Lung (tissue), 12 donors: ENCODE results near the gene PAFAH1B1. TPM values are rescaled to one million over a fixed set of nuclear protein-coding genes. Genes with fewer than 3 reads are reported as not detected.

Experiments used
- ATAC-seq: fragments of 200-7000 bp; cut with Tn5 transposase; one replicate; pipeline ENCODE4 v1.9.1; 2020; ENCODE audit warnings: moderate number of reproducible peaks; ENCODE audit not compliant: insufficient read depth, low FRiP score
- DNase-seq, 3 donors: peaks; one replicate each; pipeline ENCODE4 v3.0.0-alpha.2; 2013 to 2017
- H3K27ac ChIP-seq, 2 donors: one replicate each; pipeline ENCODE4 v1.5.1; 2013; ENCODE audit warnings: mild to moderate bottlenecking in 2 of 2, moderate library complexity in 2 of 2, control low read depth in 1 of 2, inconsistent platforms in 1 of 2, low read depth in 1 of 2, low read length in 1 of 2
- H3K27me3 ChIP-seq, 3 donors: one replicate each; pipeline ENCODE4 v1.5.1; 2013; ENCODE audit warnings: low read length in 2 of 3; ENCODE audit not compliant: control insufficient read depth in 3 of 3, insufficient read depth in 3 of 3
- H3K36me3 ChIP-seq, 4 donors: one replicate each; pipeline ENCODE4 v1.5.1; 2013; ENCODE audit warnings: low read length in 4 of 4, mild to moderate bottlenecking in 1 of 4, moderate library complexity in 1 of 4; ENCODE audit not compliant: control insufficient read depth in 4 of 4, insufficient read depth in 4 of 4
- H3K4me1 ChIP-seq, 5 donors: one replicate each; pipeline ENCODE4 v1.5.1; 2013; ENCODE audit warnings: low read length in 5 of 5, mild to moderate bottlenecking in 2 of 5, moderate library complexity in 1 of 5; ENCODE audit not compliant: control insufficient read depth in 5 of 5, insufficient read depth in 5 of 5
- H3K4me3 ChIP-seq: one replicate; pipeline ENCODE4 v1.5.1; 2013; ENCODE audit warnings: mild to moderate bottlenecking, control low read depth, moderate library complexity
- H3K9ac ChIP-seq, 2 donors: one replicate each; pipeline ENCODE4 v1.5.1; 2013; ENCODE audit warnings: low read length in 2 of 2, control low read depth in 1 of 2; ENCODE audit not compliant: insufficient read depth in 1 of 2
- H3K9me3 ChIP-seq, 4 donors: one replicate each; pipeline ENCODE4 v1.5.1; 2013; ENCODE audit warnings: low read length in 3 of 4, mild to moderate bottlenecking in 1 of 4, moderate library complexity in 1 of 4; ENCODE audit not compliant: control insufficient read depth in 4 of 4, insufficient read depth in 3 of 4
- whole genome bisulfite sequencing, 2 donors: extraction: QIAGEN DNeasy Blood & Tissue Kit; methylation state at CpG; one replicate each; pipeline ENCODE4 v1.1.7; 2013; 5-methylcytosine and 5-hydroxymethylcytosine counted together
- polyA plus RNA-seq, 2 donors: library from polyadenylated mRNA; stranded (reverse); fragments of 200-250 nt; gene quantifications; one replicate each; pipeline ENCODE4 v1.2.1, GENCODE V29; 2013
- total RNA-seq, 2 donors: library from RNA; depleted of rRNA in 1 of 2; stranded (reverse); fragments of >200 nt in 1 of 2; gene quantifications; one replicate each; pipeline ENCODE4 v1.2.1, GENCODE V29; 2014 to 2021
- TF ChIP-seq, protein P1 (sequence below): IDR thresholded peaks from 2 replicates; pipeline ENCODE4 v1.5.1; 2012; ENCODE audit warnings: mild to moderate bottlenecking; ENCODE audit errors: control extremely low read depth, extremely low read depth
- donor health status: control.
- donor health status: control.
- donor health status: Bipolar disorder and iron deficiency.
- donor health status: healthy.
- donor health status: DM: yes; HTN: yes; CAD: no.

The PAFAH1B1 gene
- total and polyA plus RNA-seq, 4 donors, result 53.4 to 182 (median 85.5) TPM

DNA sequence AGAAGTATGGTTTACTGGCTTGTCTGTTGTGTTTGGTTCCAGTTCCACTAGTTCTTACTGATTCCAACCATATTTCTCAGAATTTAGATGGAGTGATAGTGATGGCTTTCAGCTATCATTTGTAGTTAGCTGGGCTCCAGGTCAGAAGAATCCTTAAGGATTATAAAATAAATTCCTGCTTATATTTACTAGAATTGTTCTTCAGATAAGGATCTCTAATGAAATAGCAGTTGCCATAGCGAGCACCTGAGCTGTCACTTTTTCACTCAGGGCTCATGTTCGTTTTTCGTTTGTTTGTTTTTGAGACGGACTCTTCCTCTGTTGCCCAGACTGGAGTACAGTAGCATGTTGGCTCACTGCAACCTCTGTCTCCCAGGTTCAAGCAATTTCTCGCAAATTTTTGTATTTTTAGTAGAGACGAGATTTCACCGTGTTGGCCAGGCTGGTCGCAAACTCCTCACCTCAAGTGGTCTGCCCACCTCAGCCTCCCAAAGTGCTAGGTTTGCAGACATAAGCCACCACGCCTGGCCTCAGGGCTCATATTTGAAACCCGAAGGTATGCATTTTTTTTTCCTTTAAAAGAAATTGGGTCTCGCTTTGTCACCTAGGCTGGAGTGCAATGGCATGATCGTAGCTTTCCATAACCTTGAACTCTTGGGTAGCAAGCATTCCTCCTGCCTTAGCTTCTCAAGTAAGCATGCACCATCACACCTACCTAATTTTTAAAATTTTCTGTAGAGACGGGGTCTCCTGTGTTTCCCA is 42.9 kb downstream of the PAFAH1B1 start:
- TF ChIP-seq, protein P1, sequence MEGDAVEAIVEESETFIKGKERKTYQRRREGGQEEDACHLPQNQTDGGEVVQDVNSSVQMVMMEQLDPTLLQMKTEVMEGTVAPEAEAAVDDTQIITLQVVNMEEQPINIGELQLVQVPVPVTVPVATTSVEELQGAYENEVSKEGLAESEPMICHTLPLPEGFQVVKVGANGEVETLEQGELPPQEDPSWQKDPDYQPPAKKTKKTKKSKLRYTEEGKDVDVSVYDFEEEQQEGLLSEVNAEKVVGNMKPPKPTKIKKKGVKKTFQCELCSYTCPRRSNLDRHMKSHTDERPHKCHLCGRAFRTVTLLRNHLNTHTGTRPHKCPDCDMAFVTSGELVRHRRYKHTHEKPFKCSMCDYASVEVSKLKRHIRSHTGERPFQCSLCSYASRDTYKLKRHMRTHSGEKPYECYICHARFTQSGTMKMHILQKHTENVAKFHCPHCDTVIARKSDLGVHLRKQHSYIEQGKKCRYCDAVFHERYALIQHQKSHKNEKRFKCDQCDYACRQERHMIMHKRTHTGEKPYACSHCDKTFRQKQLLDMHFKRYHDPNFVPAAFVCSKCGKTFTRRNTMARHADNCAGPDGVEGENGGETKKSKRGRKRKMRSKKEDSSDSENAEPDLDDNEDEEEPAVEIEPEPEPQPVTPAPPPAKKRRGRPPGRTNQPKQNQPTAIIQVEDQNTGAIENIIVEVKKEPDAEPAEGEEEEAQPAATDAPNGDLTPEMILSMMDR, result no peak
- ATAC-seq (no peak), DNase-seq (peak in 1 of 3 donors; percentile 14)
- WGBS, 2 donors, result 83 to 85% methylated on average over 13 of the region's 13 CpGs
- no peak overlapping the region for H3K4me3 ChIP-seq
- H3K4me1 ChIP-seq, result peaks cover 0 to 7% (median 4%) of the 10 kb centered on the region in 5 donors
- H3K27ac ChIP-seq, result no peak overlapping the region
- peaks cover 0 to 6% (median 6%) of the 10 kb centered on the region in 4 donors for H3K36me3 ChIP-seq
- no peaks in the 10 kb centered on the region for H3K27me3 ChIP-seq
- H3K9me3 ChIP-seq, result no peaks in the 10 kb centered on the region
- no peak overlapping the region for H3K9ac ChIP-seq

DNA sequence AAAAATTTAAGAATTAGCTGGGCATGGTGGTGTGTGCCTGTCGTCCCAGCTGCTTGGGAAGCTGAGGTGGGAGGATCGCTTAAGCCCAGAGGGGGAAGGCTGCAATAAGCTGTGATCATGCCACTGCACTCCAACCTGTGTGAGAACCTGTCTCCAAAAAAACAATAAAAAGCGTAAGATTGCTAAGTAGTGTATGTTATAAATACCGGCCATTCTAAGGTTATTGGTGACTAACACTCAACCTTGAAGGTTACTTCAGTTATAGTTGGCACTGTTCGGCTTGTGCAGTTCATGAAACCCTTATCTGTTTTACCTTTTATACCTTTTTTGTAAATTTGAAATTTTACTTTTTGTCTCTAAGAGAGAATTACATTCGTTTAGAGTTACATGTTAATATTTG is 44.0 kb downstream of the PAFAH1B1 start:
- Histone ChIP-seq H3K9ac (no peak overlapping the region), H3K27me3 (no peaks in the 10 kb centered on the region), H3K36me3 (peaks cover 0 to 9% (median 8%) of the 10 kb centered on the region in 4 donors), H3K9me3 (no peaks in the 10 kb centered on the region), H3K4me1 (peaks cover 0 to 7% (median 2%) of the 10 kb centered on the region in 5 donors), H3K27ac (no peak overlapping the region), H3K4me3 (no peak overlapping the region)
- ATAC-seq (no peak), DNase-seq (no peak)
- 93 to 94% methylated on average over 6 of the region's 6 CpGs for WGBS, 2 donors
- TF ChIP-seq, protein P1, result no peak

DNA sequence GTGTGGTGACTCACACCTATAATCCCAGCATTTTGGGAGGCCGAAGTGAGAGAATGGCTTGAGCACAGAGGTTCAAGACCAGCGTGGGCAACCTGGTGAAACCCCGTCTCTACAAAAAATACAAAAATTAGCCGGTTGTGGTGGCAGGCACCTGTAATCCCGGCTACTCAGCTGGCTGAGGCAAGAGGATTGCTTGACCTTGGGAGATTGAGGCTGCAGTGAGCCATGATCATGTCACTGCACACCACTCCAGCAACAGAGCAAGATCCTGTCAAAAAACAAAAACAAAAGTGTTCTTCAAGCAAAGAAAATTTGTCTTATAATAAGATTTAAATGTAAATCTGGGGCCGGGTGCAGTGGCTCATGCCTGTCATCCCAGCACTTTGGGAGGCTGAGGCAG is 51.5 kb downstream of the PAFAH1B1 start:
- H3K27ac ChIP-seq, result no peak overlapping the region
- H3K27me3 ChIP-seq, result no peaks in the 10 kb centered on the region
- DNase-seq (no peak), ATAC-seq (no peak)
- H3K9ac ChIP-seq, result no peak overlapping the region
- TF ChIP-seq, protein P1, result no peak
- no peak overlapping the region for H3K4me3 ChIP-seq
- peaks cover 0 to 14% (median 10%) of the 10 kb centered on the region in 4 donors for H3K36me3 ChIP-seq
- WGBS, 2 donors, result 78 to 84% methylated on average over 6 of the region's 6 CpGs
- no peaks in the 10 kb centered on the region for H3K9me3 ChIP-seq
- no peaks in the 10 kb centered on the region for H3K4me1 ChIP-seq
